HG03460 (cell line): ENCODE data around the gene ROBO2.

Experiments
- ATAC-seq: cut with Tn5 transposase; IDR thresholded peaks from one replicate; pipeline ENCODE4 v1.9.1; 2021; ENCODE audit not compliant: unreplicated experiment

Gene ROBO2

GRCh38 chr3:77324105-77324504 lies 284.2 kb downstream of the ROBO2 start:
- no peak for ATAC-seq

GRCh38 chr3:77325280-77325679 lies 285.4 kb downstream of the ROBO2 start:
- no peak for ATAC-seq

- ATAC-seq, result no peak
These were observed 285.8 kb downstream of the ROBO2 start for GRCh38 chr3:77325702-77326101.

GRCh38 chr3:77326586-77326985 lies 286.7 kb downstream of the ROBO2 start:
- no peak for ATAC-seq

GRCh38 chr3:77328690-77329089 lies 288.8 kb downstream of the ROBO2 start:
- no peak for ATAC-seq

- ATAC-seq, result no peak
These were observed 289.2 kb downstream of the ROBO2 start for GRCh38 chr3:77329116-77329515.

- ATAC-seq, result no peak
These were observed 298.3 kb downstream of the ROBO2 start for GRCh38 chr3:77338195-77338594.

- ATAC-seq, result no peak
These were observed 302.1 kb downstream of the ROBO2 start for GRCh38 chr3:77342027-77342426.

GRCh38 chr3:77342688-77343087 lies 302.8 kb downstream of the ROBO2 start:
- no peak for ATAC-seq

- no peak for ATAC-seq
These were observed 305.1 kb downstream of the ROBO2 start for GRCh38 chr3:77345009-77345408.

- no peak for ATAC-seq
These were observed 308.5 kb downstream of the ROBO2 start for GRCh38 chr3:77348244-77348855.

- ATAC-seq, result no peak
These were observed 315.1 kb downstream of the ROBO2 start for GRCh38 chr3:77354958-77355357.

GRCh38 chr3:77362936-77363335 lies 323.0 kb downstream of the ROBO2 start:
- ATAC-seq, result no peak

GRCh38 chr3:77365152-77365551 lies 325.3 kb downstream of the ROBO2 start:
- no peak for ATAC-seq

- ATAC-seq, result no peak
These were observed 330.5 kb downstream of the ROBO2 start for GRCh38 chr3:77370413-77370812.

- ATAC-seq, result no peak
These were observed 332.1 kb downstream of the ROBO2 start for GRCh38 chr3:77372018-77372417.

GRCh38 chr3:77372634-77373346 lies 332.9 kb downstream of the ROBO2 start:
- ATAC-seq, result no peak

GRCh38 chr3:77373619-77374018 lies 333.7 kb downstream of the ROBO2 start:
- ATAC-seq, result no peak

- ATAC-seq, result no peak
These were observed 336.6 kb downstream of the ROBO2 start for GRCh38 chr3:77376511-77376910.

GRCh38 chr3:77377717-77378116 lies 337.8 kb downstream of the ROBO2 start:
- no peak for ATAC-seq

GRCh38 chr3:77380136-77380535 lies 340.2 kb downstream of the ROBO2 start:
- ATAC-seq, result no peak

- no peak for ATAC-seq
These were observed 341.5 kb downstream of the ROBO2 start for GRCh38 chr3:77381431-77381830.

- ATAC-seq, result no peak
These were observed 352.3 kb downstream of the ROBO2 start for GRCh38 chr3:77392181-77392580.
